T1000 (cell line): Measurements from ENCODE around the gene VAV3.
A peak's percentile ranks its signal among the peaks of the same experiment; 100 is the strongest.

Source experiments
- DNase-seq: peaks from one replicate; lab custom pipeline; 2025; ENCODE audit warnings: mixed read lengths; lab: John Stamatoyannopoulos, UW

VAV3 gene

GRCh38 chr1:107793896-107794453 is 171.0 kb downstream of the VAV3 start:
- DNase-seq: no peak

- DNase-seq: no peak
Measured at GRCh38 chr1:107791348-107791747, 173.6 kb downstream of the VAV3 start.

GRCh38 chr1:107789817-107790524 is 175.0 kb downstream of the VAV3 start:
- DNase-seq: no peak

GRCh38 chr1:107788206-107789202 is 176.5 kb downstream of the VAV3 start:
- no peak for DNase-seq

GRCh38 chr1:107787299-107787698 is 177.7 kb downstream of the VAV3 start:
- DNase-seq: no peak

GRCh38 chr1:107786203-107786845 is 178.7 kb downstream of the VAV3 start:
- no peak for DNase-seq

GRCh38 chr1:107785496-107786202 is 179.3 kb downstream of the VAV3 start:
- DNase-seq: no peak

GRCh38 chr1:107782217-107782845 is 182.6 kb downstream of the VAV3 start:
- peak; percentile 29 for DNase-seq

GRCh38 chr1:107781245-107781644 is 183.7 kb downstream of the VAV3 start:
- no peak for DNase-seq

- DNase-seq: no peak
Measured at GRCh38 chr1:107777664-107778047, 187.3 kb downstream of the VAV3 start.

- no peak for DNase-seq
Measured at GRCh38 chr1:107776900-107777663, 187.9 kb downstream of the VAV3 start.

GRCh38 chr1:107771377-107771776 is 193.6 kb downstream of the VAV3 start:
- DNase-seq: no peak

GRCh38 chr1:107767156-107767582 is 197.8 kb downstream of the VAV3 start:
- no peak for DNase-seq

- no peak for DNase-seq
Measured at GRCh38 chr1:107766533-107766932, 198.4 kb downstream of the VAV3 start.

- DNase-seq: no peak
Measured at GRCh38 chr1:107762751-107763390, 202.1 kb downstream of the VAV3 start.

GRCh38 chr1:107760065-107760464 is 204.9 kb downstream of the VAV3 start:
- DNase-seq: no peak

GRCh38 chr1:107750364-107750959 is 214.5 kb downstream of the VAV3 start:
- DNase-seq: peak; percentile 48

GRCh38 chr1:107748531-107748930 is 216.4 kb downstream of the VAV3 start:
- no peak for DNase-seq

- DNase-seq: no peak
Measured at GRCh38 chr1:107741242-107741641, 223.7 kb downstream of the VAV3 start.
